Right cardiac atrium (tissue), 5 donors: ENCODE results near the gene NEK4. TPM values are rescaled to one million over a fixed set of nuclear protein-coding genes. Genes with fewer than 3 reads are reported as not detected.

Experiments
- ATAC-seq, 2 donors: fragments of 200-7000 bp; cut with Tn5 transposase; one replicate each; pipeline versions ENCODE4 v1.8.0 to v1.9.1; 2020; ENCODE audit warnings: moderate library complexity in 2 of 2, mild to moderate bottlenecking in 1 of 2
- DNase-seq, 3 donors: peaks; one replicate each; pipeline ENCODE4 v3.0.0-alpha.2; 2020
- H3K27ac ChIP-seq: one replicate; pipeline ENCODE4 v1.5.1; 2013; ENCODE audit warnings: mild to moderate bottlenecking, low read length, control low read depth, moderate library complexity
- H3K27me3 ChIP-seq: one replicate; pipeline ENCODE4 v1.6.1; 2013; ENCODE audit not compliant: control insufficient read depth, insufficient read depth
- H3K4me1 ChIP-seq: one replicate; pipeline ENCODE4 v1.6.1; 2013; ENCODE audit warnings: low read length; ENCODE audit not compliant: control insufficient read depth, insufficient read depth
- H3K4me3 ChIP-seq: one replicate; pipeline ENCODE4 v1.5.1; 2013; ENCODE audit warnings: low read length, control low read depth
- H3K9me3 ChIP-seq: one replicate; pipeline ENCODE4 v1.6.1; 2013; ENCODE audit warnings: low read length; ENCODE audit not compliant: control insufficient read depth
- WGBS: extraction: QIAGEN DNeasy Blood & Tissue Kit; methylation state at CpG from one replicate; pipeline ENCODE4 v1.1.7; 2013; 5-methylcytosine and 5-hydroxymethylcytosine counted together
- intact Hi-C, 4 donors: fragments of 100-400 bp; cut with DNase I; formaldehyde crosslinking; loops; one replicate each; pipeline versions ENCODE4 v1.11.0 to v1.14.0; 2022 to 2023
- polyA plus RNA-seq: library from polyadenylated mRNA; stranded (reverse); fragments of 200-250 nt; gene quantifications from one replicate; pipeline ENCODE4 v1.2.3, GENCODE V29; 2013
- total RNA-seq, 4 donors: library from RNA; stranded (reverse); fragmentation: NEBNext Ultra II Directional; extraction: Animal tissue kit (Norgen Biotek cat#: 25700); gene quantifications; one replicate each; pipeline ENCODE4 v1.2.1, GENCODE V29; 2021
- donor health status: healthy with polysubstance abuse.
- donor health status: DM: no; HTN: yes; CAD: no.
- donor health status: DM: no; HTN: no; CAD: no.
- donor health status: DM: no; HTN: yes; CAD: no; lungs with severe emphysema.
- donor health status: DM: yes; HTN: yes; CAD: no.

NEK4 gene
- total and polyA plus RNA-seq, 5 donors, result 4.5 to 18.2 (median 17.1) TPM

GRCh38 chr3:52724511-52724910, 46.2 kb downstream of the NEK4 start:
- H3K4me1 ChIP-seq, result no peaks in the 10 kb centered on the region
- intact Hi-C loops, result no loop called here
- WGBS, result 97% methylated on average over 1 of the region's 1 CpG

GRCh38 chr3:52723935-52724334, 46.8 kb downstream of the NEK4 start:
- ATAC-seq (no peak), DNase-seq (no peak)
- no peaks in the 10 kb centered on the region for H3K4me1 ChIP-seq
- 97% methylated on average over 5 of the region's 5 CpGs for WGBS
- no peaks in the 10 kb centered on the region for H3K9me3 ChIP-seq
- intact Hi-C loops, result no loop called here
- H3K27me3 ChIP-seq, result no peaks in the 10 kb centered on the region
- H3K4me3 ChIP-seq, result no peak overlapping the region
- H3K27ac ChIP-seq, result no peak overlapping the region

More at GRCh38 chr3:52724511-52724910, 46.2 kb downstream of the NEK4 start:
- no peaks in the 10 kb centered on the region for H3K9me3 ChIP-seq
- H3K4me3 ChIP-seq, result no peak overlapping the region
- no peak for DNase-seq
- no peak overlapping the region for H3K27ac ChIP-seq
- no peak for ATAC-seq
- H3K27me3 ChIP-seq, result no peaks in the 10 kb centered on the region

- no peak for ATAC-seq
- H3K27me3 ChIP-seq, result no peaks in the 10 kb centered on the region
- no peak overlapping the region for H3K27ac ChIP-seq
- no peaks in the 10 kb centered on the region for H3K9me3 ChIP-seq
- no peaks in the 10 kb centered on the region for H3K4me1 ChIP-seq
- H3K4me3 ChIP-seq, result no peak overlapping the region
- intact Hi-C loops, result no loop called here
- no peak for DNase-seq
- WGBS, result 95% methylated on average over 7 of the region's 7 CpGs
Observed at GRCh38 chr3:52722491-52722890, 48.2 kb downstream of the NEK4 start.

GRCh38 chr3:52721730-52722008, 49.1 kb downstream of the NEK4 start:
- no peak for DNase-seq
- WGBS, result 92% methylated on average over 1 of the region's 1 CpG
- Histone ChIP-seq H3K9me3 (no peaks in the 10 kb centered on the region), H3K27me3 (no peaks in the 10 kb centered on the region), H3K27ac (no peak overlapping the region), H3K4me1 (no peaks in the 10 kb centered on the region), H3K4me3 (no peak overlapping the region)
- intact Hi-C loops, result no loop called here
- ATAC-seq, result no peak

GRCh38 chr3:52721002-52721729, 49.6 kb downstream of the NEK4 start:
- WGBS, result 88% methylated on average over 6 of the region's 6 CpGs
- no peaks in the 10 kb centered on the region for H3K27me3 ChIP-seq
- H3K27ac ChIP-seq, result no peak overlapping the region
- ATAC-seq, result no peak
- intact Hi-C loops, result no loop called here
- no peaks in the 10 kb centered on the region for H3K9me3 ChIP-seq
- H3K4me1 ChIP-seq, result no peaks in the 10 kb centered on the region
- DNase-seq, result no peak
- H3K4me3 ChIP-seq, result no peak overlapping the region

- no peak overlapping the region for H3K27ac ChIP-seq
- no peak for ATAC-seq
- no peaks in the 10 kb centered on the region for H3K9me3 ChIP-seq
- H3K27me3 ChIP-seq, result no peaks in the 10 kb centered on the region
- no peaks in the 10 kb centered on the region for H3K4me1 ChIP-seq
- no peak overlapping the region for H3K4me3 ChIP-seq
- intact Hi-C loops, result no loop called here
- no peak for DNase-seq
Observed at GRCh38 chr3:52719618-52720017, 51.1 kb downstream of the NEK4 start.

GRCh38 chr3:52715714-52716305, 54.9 kb downstream of the NEK4 start:
- peak in 1 of 2 donors; percentile 12 for ATAC-seq
- Histone ChIP-seq H3K27ac (no peak overlapping the region), H3K9me3 (no peaks in the 10 kb centered on the region), H3K4me3 (no peak overlapping the region), H3K27me3 (no peaks in the 10 kb centered on the region), H3K4me1 (no peaks in the 10 kb centered on the region)
- intact Hi-C loops, result no loop called here
- DNase-seq, result no peak
- WGBS, result 95% methylated on average over 11 of the region's 11 CpGs

- WGBS, result 47% methylated on average over 39 of the region's 39 CpGs
Observed at GRCh38 chr3:52714335-52715302, 56.1 kb downstream of the NEK4 start.

GRCh38 chr3:52712291-52713212, 58.2 kb downstream of the NEK4 start:
- DNase-seq (no peak), ATAC-seq (no peak)
- Histone ChIP-seq H3K4me3 (no peak overlapping the region), H3K9me3 (no peaks in the 10 kb centered on the region), H3K27ac (no peak overlapping the region), H3K4me1 (no peaks in the 10 kb centered on the region), H3K27me3 (no peaks in the 10 kb centered on the region)
- intact Hi-C loops, result no loop called here
- WGBS, result 94% methylated on average over 17 of the region's 17 CpGs

More at GRCh38 chr3:52714335-52715302, 56.1 kb downstream of the NEK4 start:
- Histone ChIP-seq H3K4me1 (no peaks in the 10 kb centered on the region), H3K9me3 (no peaks in the 10 kb centered on the region), H3K27ac (no peak overlapping the region), H3K27me3 (no peaks in the 10 kb centered on the region), H3K4me3 (no peak overlapping the region)
- intact Hi-C loops, result no loop called here
- DNase-seq, result peak; percentile 22 to 64 (median 57)
- peak; percentile 50 to 66 for ATAC-seq

- Histone ChIP-seq H3K4me3 (no peak overlapping the region), H3K9me3 (no peaks in the 10 kb centered on the region), H3K4me1 (peaks cover 2% of the 10 kb centered on the region), H3K27ac (no peak overlapping the region), H3K27me3 (no peaks in the 10 kb centered on the region)
- intact Hi-C loops, result no loop called here
- 79% methylated on average over 2 of the region's 2 CpGs for whole genome bisulfite sequencing
- DNase-seq (no peak), ATAC-seq (no peak)
Observed at GRCh38 chr3:52710512-52710911, 60.2 kb downstream of the NEK4 start.
